Measurements from ENCODE around the gene LY6G6D. TPM values are rescaled to one million over a fixed set of nuclear protein-coding genes. Genes with fewer than 3 reads are reported as not detected.
A peak's percentile ranks its signal among the peaks of the same experiment; 100 is the strongest.

Gene LY6G6D
- total and polyA plus RNA-seq, 2 of the 13 experiments (the other 11 are each of a cell fraction or from before 2014, with no cell fraction given), result not detected

- TF ChIP-seq ZNF652 (CRISPR knock-in tag; IDR thresholded peaks at IDR 0.05; ENCODE audit: borderline replicate concordance, low read depth), result peak; percentile 42; the same call in 1 of the 2 replicates
- no peak; the same call in 1 of the 2 replicates for TF ChIP-seq ZNF230 (CRISPR knock-in tag; IDR thresholded peaks at IDR 0.05)
- peak; percentile 35; the same call in 1 of the 2 replicates for TF ChIP-seq THAP11 (CRISPR knock-in tag; IDR thresholded peaks at IDR 0.05)
- TF ChIP-seq RFX1 (IDR thresholded peaks at IDR 0.05), result peak; percentile 46; the same call in 1 of the 2 replicates
- no peak for TF ChIP-seq REXO4 (CRISPR knock-in tag; IDR thresholded peaks at IDR 0.05; ENCODE audit: borderline replicate concordance)
- 0 out of 2 replicates have a peak, but pooled peaks have one; percentile 38 for TF ChIP-seq CBFB (CRISPR knock-in tag; IDR thresholded peaks at IDR 0.05)
- TF ChIP-seq NFKBIZ (CRISPR knock-in tag; IDR thresholded peaks at IDR 0.05), result no peak
- peak; percentile 47; the same call in 1 of the 2 replicates for TF ChIP-seq HDAC2 (CRISPR knock-in tag; IDR thresholded peaks at IDR 0.05)
- peak; percentile 61 for TF ChIP-seq SALL1 (CRISPR knock-in tag; IDR thresholded peaks at IDR 0.05)
Observed at GRCh38 chr6:31680226-31681134, 34.7 kb upstream of the LY6G6D start, which contains the start of gene LY6G5C (continued).

GRCh38 chr6:31681135-31681671, 33.9 kb upstream of the LY6G6D start:
- intact Hi-C loops (cut with micrococcal nuclease; ENCODE audit: unreplicated experiment), result loop anchor here (2.0 to 5.0 kb wide), 3 partner anchors 22 to 142 kb away; partner anchors contain the start of genes ABHD16A and LY6G6D
- Histone ChIP-seq H3K27ac (ENCODE audit: extremely low read length, insufficient read depth, low read length) (no peak overlapping the region), H3K4me1 (ENCODE audit: insufficient read depth, low read length) (peaks cover 26% of the 10 kb centered on the region), H3K9ac (ENCODE audit: insufficient read depth, low read depth, low read length) (no peak overlapping the region), H3K4me2 (ENCODE audit: low read depth, low read length) (peak overlapping the region; percentile 63; the same call in 1 of the 2 replicates), H3K79me2 (ENCODE audit: insufficient read depth, low read length) (no peaks in the 10 kb centered on the region), H3K9me3 (ENCODE audit: low read length) (no peaks in the 10 kb centered on the region), H3K36me3 (replicated peaks in 1 of 2; ENCODE audit: control insufficient read depth in 1 of 2, insufficient read depth in 2 of 2, low read length in 2 of 2) (peaks cover under 1% of the 10 kb centered on the region in 2 experiments; a peak in 2 of 5 replicates), H3K27me3 (ENCODE audit: control insufficient read depth in 1 of 2, insufficient read depth in 2 of 2, low read length in 2 of 2) (no peaks in the 10 kb centered on the region), H4K20me1 (ENCODE audit: insufficient read depth, low read length) (no peaks in the 10 kb centered on the region), H2AFZ (ENCODE audit: low read length) (no peak overlapping the region), H3K4me3 (replicated peaks in 1 of 3; ENCODE audit: insufficient read depth in 1 of 3, low read depth in 2 of 3, low read length in 3 of 3) (no peak overlapping the region)
- FAIRE-seq (no peak), DNase-seq (ENCODE audit: low spot score) (no peak), ATAC-seq (peak; percentile 4)
- WGBS (ENCODE audit: low lambda C conversion rate), result 96% methylated on average over 40 of the region's 40 CpGs
- no TSS peak for BruUV-seq (replicated peaks)
- POLR2A ChIA-PET, result interaction anchor here (0.6 to 1.9 kb wide), 4 partner anchors 10 to 168 kb away, joined by 4 to 5 read pairs (median 4); partner anchors contain the start of genes ABHD16A and HSPA1B
- in situ Hi-C loops (cut with HindIII; ENCODE audit: extremely low pct_ligation_motif_present, low pct_unique_long_range_greater_than_20kb), result loop anchor here (5.0 kb wide), 1 partner anchor 86 kb away; no protein-coding TSS in a partner anchor
- CTCF ChIA-PET (ENCODE audit: low intra/inter-chr PET ratio, low total read pairs), result interaction anchor here (0.7 to 3.9 kb wide), 8 partner anchors 9 to 436 kb away, joined by 3 to 30 read pairs (median 3); partner anchors contain the start of gene DDAH2
- TF ChIP-seq SKI (IDR thresholded peaks at IDR 0.05; ENCODE audit: partially characterized antibody) (no peak), PCBP1 (IDR thresholded peaks at IDR 0.05; ENCODE audit: borderline replicate concordance, low read depth, low read length) (0 out of 2 replicates have a peak, but pooled peaks have one; percentile 31), AGO2 (optimal IDR thresholded peaks at IDR 0.05; ENCODE audit: low read depth, low read length) (peak; percentile 40), KDM3A (CRISPR knock-in tag; IDR thresholded peaks at IDR 0.05; ENCODE audit: low read depth) (0 out of 2 replicates have a peak, but pooled peaks have one; percentile 3), TEAD3 (CRISPR knock-in tag; optimal IDR thresholded peaks at IDR 0.05; ENCODE audit: borderline replicate concordance) (no peak), NR2F2 (IDR thresholded peaks at IDR 0.05; ENCODE audit: borderline replicate concordance, low read depth) (no peak), YEATS4 (CRISPR knock-in tag; IDR thresholded peaks at IDR 0.05; ENCODE audit: borderline replicate concordance) (no peak), ZNF7 (CRISPR knock-in tag; IDR thresholded peaks at IDR 0.05) (no peak), ZC3H13 (CRISPR knock-in tag; IDR thresholded peaks at IDR 0.05) (no peak), SETDB1 (CRISPR knock-in tag; IDR thresholded peaks at IDR 0.05; ENCODE audit: borderline replicate concordance) (no peak)
- TF ChIP-seq, protein P1, sequence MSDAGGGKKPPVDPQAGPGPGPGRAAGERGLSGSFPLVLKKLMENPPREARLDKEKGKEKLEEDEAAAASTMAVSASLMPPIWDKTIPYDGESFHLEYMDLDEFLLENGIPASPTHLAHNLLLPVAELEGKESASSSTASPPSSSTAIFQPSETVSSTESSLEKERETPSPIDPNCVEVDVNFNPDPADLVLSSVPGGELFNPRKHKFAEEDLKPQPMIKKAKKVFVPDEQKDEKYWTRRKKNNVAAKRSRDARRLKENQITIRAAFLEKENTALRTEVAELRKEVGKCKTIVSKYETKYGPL (CRISPR knock-in tag; IDR thresholded peaks at IDR 0.05), result no peak
- TF ChIP-seq, protein P2, sequence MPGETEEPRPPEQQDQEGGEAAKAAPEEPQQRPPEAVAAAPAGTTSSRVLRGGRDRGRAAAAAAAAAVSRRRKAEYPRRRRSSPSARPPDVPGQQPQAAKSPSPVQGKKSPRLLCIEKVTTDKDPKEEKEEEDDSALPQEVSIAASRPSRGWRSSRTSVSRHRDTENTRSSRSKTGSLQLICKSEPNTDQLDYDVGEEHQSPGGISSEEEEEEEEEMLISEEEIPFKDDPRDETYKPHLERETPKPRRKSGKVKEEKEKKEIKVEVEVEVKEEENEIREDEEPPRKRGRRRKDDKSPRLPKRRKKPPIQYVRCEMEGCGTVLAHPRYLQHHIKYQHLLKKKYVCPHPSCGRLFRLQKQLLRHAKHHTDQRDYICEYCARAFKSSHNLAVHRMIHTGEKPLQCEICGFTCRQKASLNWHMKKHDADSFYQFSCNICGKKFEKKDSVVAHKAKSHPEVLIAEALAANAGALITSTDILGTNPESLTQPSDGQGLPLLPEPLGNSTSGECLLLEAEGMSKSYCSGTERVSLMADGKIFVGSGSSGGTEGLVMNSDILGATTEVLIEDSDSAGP (CRISPR knock-in tag; IDR thresholded peaks at IDR 0.05; ENCODE audit: borderline replicate concordance), result 0 out of 2 replicates have a peak, but pooled peaks have one; percentile 7

Measured in HepG2 (cell line).